ENCODE data around the gene HDC. TPM values are rescaled to one million over a fixed set of nuclear protein-coding genes. Genes with fewer than 3 reads are reported as not detected.

HDC gene
- total RNA-seq, 4 donors from 2014 or later, result 0.66 to 5.9 (median 1.1) TPM

GRCh38 chr15:50244153-50244552, 21.4 kb downstream of the HDC start:
- 100% methylated on average over 1 of the region's 1 CpG for WGBS, 2 donors
- H3K36me3 ChIP-seq, result no peaks in the 10 kb centered on the region
- H3K27me3 ChIP-seq, result no peaks in the 10 kb centered on the region
- H3K4me1 ChIP-seq, result no peaks in the 10 kb centered on the region
- H3K9me3 ChIP-seq, result no peaks in the 10 kb centered on the region
- no peak for DNase-seq (ENCODE audit: low spot score in 2 of 2)
- no peak overlapping the region for H3K27ac ChIP-seq
- H3K4me3 ChIP-seq, result no peak overlapping the region
- TF ChIP-seq, protein P1, sequence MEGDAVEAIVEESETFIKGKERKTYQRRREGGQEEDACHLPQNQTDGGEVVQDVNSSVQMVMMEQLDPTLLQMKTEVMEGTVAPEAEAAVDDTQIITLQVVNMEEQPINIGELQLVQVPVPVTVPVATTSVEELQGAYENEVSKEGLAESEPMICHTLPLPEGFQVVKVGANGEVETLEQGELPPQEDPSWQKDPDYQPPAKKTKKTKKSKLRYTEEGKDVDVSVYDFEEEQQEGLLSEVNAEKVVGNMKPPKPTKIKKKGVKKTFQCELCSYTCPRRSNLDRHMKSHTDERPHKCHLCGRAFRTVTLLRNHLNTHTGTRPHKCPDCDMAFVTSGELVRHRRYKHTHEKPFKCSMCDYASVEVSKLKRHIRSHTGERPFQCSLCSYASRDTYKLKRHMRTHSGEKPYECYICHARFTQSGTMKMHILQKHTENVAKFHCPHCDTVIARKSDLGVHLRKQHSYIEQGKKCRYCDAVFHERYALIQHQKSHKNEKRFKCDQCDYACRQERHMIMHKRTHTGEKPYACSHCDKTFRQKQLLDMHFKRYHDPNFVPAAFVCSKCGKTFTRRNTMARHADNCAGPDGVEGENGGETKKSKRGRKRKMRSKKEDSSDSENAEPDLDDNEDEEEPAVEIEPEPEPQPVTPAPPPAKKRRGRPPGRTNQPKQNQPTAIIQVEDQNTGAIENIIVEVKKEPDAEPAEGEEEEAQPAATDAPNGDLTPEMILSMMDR (IDR thresholded peaks at IDR 0.05), result no peak
- TF ChIP-seq POLR2A (IDR thresholded peaks at IDR 0.05), result no peak
- TF ChIP-seq EP300 (IDR thresholded peaks at IDR 0.05), result no peak

DNA sequence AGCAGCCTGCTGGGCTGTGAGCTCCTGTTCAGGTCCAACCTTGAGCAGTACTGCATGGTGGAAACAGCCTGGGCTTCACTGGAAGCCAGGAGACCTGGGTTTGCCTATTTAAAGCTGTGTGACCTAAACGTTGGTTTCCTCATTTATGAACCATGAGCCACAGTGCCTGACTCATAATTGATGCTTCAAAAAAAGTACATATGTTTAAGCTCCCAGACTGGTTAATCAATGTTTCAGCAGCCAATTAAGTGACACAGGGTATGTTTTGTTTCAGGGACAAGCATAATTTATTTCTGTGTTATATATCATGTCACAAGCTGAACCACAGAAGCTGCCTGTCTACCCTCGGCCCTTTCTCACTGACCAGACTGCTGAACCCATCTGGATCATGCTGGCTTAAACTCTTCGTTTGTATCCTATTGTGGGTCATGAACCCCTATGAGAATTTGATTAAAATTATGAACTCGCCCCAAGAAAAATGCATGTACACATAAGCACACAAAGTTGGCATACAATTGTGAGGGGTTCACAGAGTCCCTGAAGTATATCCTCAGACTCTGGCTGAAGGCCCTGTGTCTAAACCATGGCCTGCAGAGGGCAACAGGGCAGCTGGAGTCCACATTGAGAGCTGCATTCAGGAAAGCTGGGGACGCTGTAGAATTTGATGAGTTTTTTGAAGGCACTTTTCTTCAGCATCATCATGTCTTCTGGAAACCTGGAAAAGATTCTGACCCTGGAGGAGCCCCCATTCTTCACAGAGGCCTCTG, 23.7 kb downstream of the HDC start:
- no peak for DNase-seq (ENCODE audit: low spot score in 2 of 2)
- Histone ChIP-seq H3K27ac (no peak overlapping the region), H3K36me3 (no peaks in the 10 kb centered on the region), H3K27me3 (no peaks in the 10 kb centered on the region), H3K9me3 (no peaks in the 10 kb centered on the region), H3K4me1 (no peaks in the 10 kb centered on the region), H3K4me3 (no peak overlapping the region)
- TF ChIP-seq POLR2A (IDR thresholded peaks at IDR 0.05) (no peak), EP300 (IDR thresholded peaks at IDR 0.05) (no peak)
- TF ChIP-seq, protein P1 (IDR thresholded peaks at IDR 0.05), result no peak
- 48 to 58% methylated on average over 5 of the region's 5 CpGs for WGBS, 2 donors

DNA sequence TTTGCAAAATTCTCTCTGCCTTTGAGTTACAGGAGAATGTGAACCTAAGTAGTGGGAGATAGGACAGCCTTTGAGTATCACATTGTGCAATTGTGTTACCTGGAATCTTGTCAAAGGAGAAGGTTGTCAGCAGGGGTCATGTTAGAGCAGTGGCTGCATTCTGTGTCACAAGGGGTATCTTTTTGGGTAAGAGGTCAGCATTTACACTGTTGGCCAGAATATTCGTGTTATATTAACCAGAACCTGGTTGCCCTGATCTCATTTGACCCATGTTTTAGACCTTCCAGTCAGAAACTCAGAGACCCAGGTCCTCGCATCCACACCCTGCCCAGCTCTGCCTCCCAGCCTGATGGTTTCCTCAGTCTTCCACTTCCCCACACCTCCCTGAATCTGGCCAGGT, 27.3 kb downstream of the HDC start:
- Histone ChIP-seq H3K27ac (no peak overlapping the region), H3K4me3 (no peak overlapping the region), H3K27me3 (no peaks in the 10 kb centered on the region), H3K36me3 (no peaks in the 10 kb centered on the region), H3K9me3 (no peaks in the 10 kb centered on the region), H3K4me1 (no peaks in the 10 kb centered on the region)
- DNase-seq (ENCODE audit: low spot score in 2 of 2), result no peak
- 88 to 95% methylated on average over 2 of the region's 2 CpGs for WGBS, 2 donors
- TF ChIP-seq EP300 (IDR thresholded peaks at IDR 0.05) (no peak), POLR2A (IDR thresholded peaks at IDR 0.05) (no peak)
- TF ChIP-seq, protein P1 (IDR thresholded peaks at IDR 0.05), result no peak

- H3K4me1 ChIP-seq, result no peaks in the 10 kb centered on the region
- H3K36me3 ChIP-seq, result no peaks in the 10 kb centered on the region
- H3K27me3 ChIP-seq, result no peaks in the 10 kb centered on the region
- DNase-seq (ENCODE audit: low spot score in 2 of 2), result no peak
- H3K4me3 ChIP-seq, result no peak overlapping the region
- WGBS, 2 donors, result 97% methylated on average over 9 of the region's 9 CpGs
- H3K27ac ChIP-seq, result no peak overlapping the region
- H3K9me3 ChIP-seq, result no peaks in the 10 kb centered on the region
- TF ChIP-seq, protein P1 (IDR thresholded peaks at IDR 0.05), result no peak
- TF ChIP-seq EP300 (IDR thresholded peaks at IDR 0.05) (no peak), POLR2A (IDR thresholded peaks at IDR 0.05) (no peak)
These were observed 29.1 kb downstream of the HDC start for GRCh38 chr15:50236433-50236832.

DNA sequence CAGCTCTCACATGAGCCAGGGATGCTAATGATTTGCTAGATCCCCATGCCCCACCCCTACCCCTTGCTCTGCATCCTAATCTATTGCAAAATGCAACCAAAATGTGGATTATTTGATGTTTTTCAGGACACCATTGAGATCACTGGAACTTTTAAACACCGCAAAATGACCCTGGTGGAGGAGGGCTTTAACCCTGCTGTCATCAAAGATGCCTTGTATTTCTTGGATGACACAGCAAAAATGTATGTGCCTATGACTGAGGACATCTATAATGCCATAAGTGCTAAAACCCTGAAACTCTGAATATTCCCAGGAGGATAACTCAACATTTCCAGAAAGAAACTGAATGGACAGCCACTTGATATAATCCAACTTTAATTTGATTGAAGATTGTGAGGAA, 29.7 kb downstream of the HDC start:
- Histone ChIP-seq H3K36me3 (no peaks in the 10 kb centered on the region), H3K27me3 (no peaks in the 10 kb centered on the region), H3K4me3 (no peak overlapping the region), H3K27ac (no peak overlapping the region), H3K4me1 (no peaks in the 10 kb centered on the region), H3K9me3 (no peaks in the 10 kb centered on the region)
- DNase-seq (ENCODE audit: low spot score in 2 of 2), result no peak
- WGBS, 2 donors, result 41 to 70% methylated on average over 1 of the region's 1 CpG
- TF ChIP-seq, protein P1 (IDR thresholded peaks at IDR 0.05), result no peak
- TF ChIP-seq POLR2A (IDR thresholded peaks at IDR 0.05) (no peak), EP300 (IDR thresholded peaks at IDR 0.05) (no peak)

Data from tibial nerve (tissue), 4 donors.